MM.1S (cell line): ENCODE data around the gene EMC8.

ENCODE experiments used
- DNase-seq: peaks from one replicate; pipeline ENCODE4 v3.0.0-alpha.2; 2015
- H2AFZ ChIP-seq: fragments of 300-600 bp; sonication (generic); 2 replicates; pipeline ENCODE4 v1.6.0; 2016; ENCODE audit warnings: antibody characterized with exemption, low read length
- H3F3A ChIP-seq: fragments of 300-600 bp; sonication (generic); 2 replicates; pipeline ENCODE4 v1.6.1; 2016; ENCODE audit warnings: mild to moderate bottlenecking, antibody characterized with exemption, low read length, moderate library complexity, mixed read lengths; ENCODE audit not compliant: insufficient read depth
- H3K27ac ChIP-seq: fragments of 300-600 bp; sonication (generic); 2 replicates; pipeline ENCODE4 v1.5.1; 2016; ENCODE audit warnings: mild to moderate bottlenecking, low read length
- H3K27me3 ChIP-seq: fragments of 300-600 bp; sonication (generic); replicated peaks from 2 replicates; pipeline ENCODE4 v1.6.0; 2016; ENCODE audit warnings: low read length; ENCODE audit not compliant: insufficient read depth
- H3K36me3 ChIP-seq: fragments of 300-600 bp; sonication (generic); replicated peaks from 2 replicates; pipeline ENCODE4 v1.6.1; 2016; ENCODE audit warnings: mild to moderate bottlenecking, low read length, mixed read lengths; ENCODE audit not compliant: insufficient read depth
- H3K4me1 ChIP-seq: fragments of 300-600 bp; sonication (generic); 2 replicates; pipeline ENCODE4 v1.6.1; 2016; ENCODE audit warnings: low read length, mixed read lengths
- H3K4me2 ChIP-seq: fragments of 300-600 bp; sonication (generic); 2 replicates; pipeline ENCODE4 v1.6.0; 2016; ENCODE audit warnings: low read depth, low read length
- H3K4me3 ChIP-seq: fragments of 300-600 bp; sonication (generic); 2 replicates; pipeline ENCODE4 v1.5.1; 2016; ENCODE audit warnings: low read length, mixed read lengths
- H3K79me2 ChIP-seq: fragments of 300-600 bp; sonication (generic); 2 replicates; pipeline ENCODE4 v1.6.1; 2016; ENCODE audit warnings: mixed run types, low read length, mixed read lengths
- H3K9ac ChIP-seq: fragments of 300-600 bp; sonication (generic); 2 replicates; pipeline ENCODE4 v1.6.1; 2016; ENCODE audit warnings: low read length, mixed read lengths
- H3K9me2 ChIP-seq: fragments of 300-600 bp; sonication (generic); replicated peaks from 2 replicates; pipeline ENCODE4 v1.6.1; 2016; ENCODE audit warnings: mild to moderate bottlenecking, low read length, mixed read lengths; ENCODE audit not compliant: insufficient read depth
- H3K9me3 ChIP-seq: fragments of 300-600 bp; sonication (generic); replicated peaks from 2 replicates; pipeline ENCODE4 v1.6.1; 2016; ENCODE audit warnings: mild to moderate bottlenecking, low read length, mixed read lengths; ENCODE audit not compliant: insufficient read depth
- H4K20me1 ChIP-seq: fragments of 300-600 bp; sonication (generic); 2 replicates; pipeline ENCODE4 v1.6.1; 2016; ENCODE audit warnings: mild to moderate bottlenecking, low read length, moderate library complexity, mixed read lengths; ENCODE audit not compliant: insufficient read depth
- CTCF ChIP-seq: fragments of 300-600 bp; sonication (generic); IDR thresholded peaks from 2 replicates; pipeline ENCODE4 v1.5.1; 2016; ENCODE audit warnings: antibody characterized with exemption, low read length, mixed read lengths
- EZH2 ChIP-seq: fragments of 300-600 bp; sonication (generic); optimal IDR thresholded peaks from 2 replicates; pipeline ENCODE3; 2017; ENCODE audit warnings: low read depth, mild to moderate bottlenecking, antibody characterized with exemption, low read length, mixed read lengths
- EZH2phosphoT487 ChIP-seq: fragments of 300-600 bp; sonication (generic); IDR thresholded peaks from 2 replicates; pipeline ENCODE4 v1.6.1; 2018; ENCODE audit warnings: antibody characterized with exemption, low read length

EMC8 gene

GRCh38 chr16:85731179-85731578 is 68.2 kb downstream of the EMC8 start:
- H3K4me1 ChIP-seq = no peaks in the 10 kb centered on the region
- H3K9me3 ChIP-seq = no peaks in the 10 kb centered on the region
- no peak overlapping the region for H3K4me2 ChIP-seq
- H2AFZ ChIP-seq = no peak overlapping the region
- no peak for DNase-seq
- no peaks in the 10 kb centered on the region for H3K9me2 ChIP-seq
- H3K79me2 ChIP-seq = no peaks in the 10 kb centered on the region
- H4K20me1 ChIP-seq = no peaks in the 10 kb centered on the region
- H3K27me3 ChIP-seq = no peaks in the 10 kb centered on the region; the same call in 1 of the 2 replicates
- H3F3A ChIP-seq = no peaks in the 10 kb centered on the region
- no peaks in the 10 kb centered on the region for H3K36me3 ChIP-seq
- no peak overlapping the region for H3K27ac ChIP-seq
- H3K9ac ChIP-seq = no peak overlapping the region
- no peak for TF ChIP-seq EZH2phosphoT487
- H3K4me3 ChIP-seq = no peak overlapping the region

GRCh38 chr16:85730186-85730465 is 69.2 kb downstream of the EMC8 start:
- H3K79me2 ChIP-seq = no peaks in the 10 kb centered on the region
- TF ChIP-seq EZH2phosphoT487 = no peak
- no peak for TF ChIP-seq CTCF
- no peaks in the 10 kb centered on the region for H3K4me1 ChIP-seq
- no peak overlapping the region for H3K9ac ChIP-seq
- H3F3A ChIP-seq = no peaks in the 10 kb centered on the region
- H3K36me3 ChIP-seq = no peaks in the 10 kb centered on the region
- H3K27me3 ChIP-seq = no peaks in the 10 kb centered on the region; the same call in 1 of the 2 replicates
- H3K4me3 ChIP-seq = no peak overlapping the region
- H4K20me1 ChIP-seq = no peaks in the 10 kb centered on the region
- DNase-seq = no peak
- H3K27ac ChIP-seq = no peak overlapping the region
- H3K9me3 ChIP-seq = no peaks in the 10 kb centered on the region
- no peaks in the 10 kb centered on the region for H3K9me2 ChIP-seq
- no peak overlapping the region for H2AFZ ChIP-seq
- no peak overlapping the region for H3K4me2 ChIP-seq

GRCh38 chr16:85729452-85730185 is 69.7 kb downstream of the EMC8 start:
- Histone ChIP-seq H3K9me2 (no peaks in the 10 kb centered on the region), H3K9ac (no peak overlapping the region), H4K20me1 (no peaks in the 10 kb centered on the region), H3K27ac (no peak overlapping the region), H3K4me2 (no peak overlapping the region), H3K36me3 (no peaks in the 10 kb centered on the region), H2AFZ (no peak overlapping the region), H3K27me3 (no peaks in the 10 kb centered on the region; the same call in 1 of the 2 replicates), H3K79me2 (no peaks in the 10 kb centered on the region), H3K4me1 (no peaks in the 10 kb centered on the region), H3K4me3 (no peak overlapping the region), H3K9me3 (no peaks in the 10 kb centered on the region), H3F3A (no peaks in the 10 kb centered on the region)
- no peak for DNase-seq
- TF ChIP-seq EZH2phosphoT487 = no peak
- TF ChIP-seq EZH2 = no peak
- no peak for TF ChIP-seq CTCF

GRCh38 chr16:85728879-85729278 is 70.5 kb downstream of the EMC8 start:
- Histone ChIP-seq H3K36me3 (no peaks in the 10 kb centered on the region), H3K4me3 (no peak overlapping the region), H4K20me1 (no peaks in the 10 kb centered on the region), H3K9me3 (no peaks in the 10 kb centered on the region), H3K27ac (no peak overlapping the region), H3K9ac (no peak overlapping the region), H3K4me1 (no peaks in the 10 kb centered on the region), H3F3A (no peaks in the 10 kb centered on the region), H3K9me2 (no peaks in the 10 kb centered on the region), H2AFZ (no peak overlapping the region), H3K27me3 (peaks cover under 1% of the 10 kb centered on the region; the same call in 1 of the 2 replicates), H3K4me2 (no peak overlapping the region), H3K79me2 (no peaks in the 10 kb centered on the region)
- TF ChIP-seq EZH2 = no peak
- no peak for DNase-seq
